Esophagus muscularis mucosa (tissue), 4 donors: ENCODE measurements around the gene LRRC75B. TPM values are rescaled to one million over a fixed set of nuclear protein-coding genes. Genes with fewer than 3 reads are reported as not detected.
"Not testable (repeated sequence)": the region's sequence is repeated elsewhere in the genome, so short reads cannot be mapped to it uniquely, and the experiment has no call there.

Source experiments
- DNase-seq: peaks from one replicate; pipeline ENCODE4 v3.0.0-alpha.2; 2017; ENCODE audit errors: extremely low spot score
- H3K27ac ChIP-seq, 4 donors: fragments of 200-600 bp; sonication (generic); replicated peaks in 1 of 4; 1 replicate in 3 of 4; 2 replicates in 1 of 4; pipeline ENCODE4 v1.5.1; 2016 to 2019; ENCODE audit warnings: mild to moderate bottlenecking in 1 of 4
- H3K27me3 ChIP-seq, 4 donors: fragments of 200-600 bp; sonication (generic); one replicate each; pipeline versions ENCODE4 v1.5.1 to v1.6.0; 2016 to 2019
- H3K36me3 ChIP-seq, 4 donors: fragments of 200-600 bp; sonication (generic); one replicate each; pipeline ENCODE4 v1.5.1; 2016 to 2019
- H3K4me1 ChIP-seq, 4 donors: fragments of 200-600 bp; sonication (generic); one replicate each; pipeline ENCODE4 v1.5.1; 2016 to 2019
- H3K4me3 ChIP-seq, 4 donors: fragments of 200-600 bp; sonication (generic); 1 replicate in 2 of 4; 2 replicates in 2 of 4; pipeline ENCODE4 v1.5.1; 2016 to 2019; ENCODE audit warnings: mild to moderate bottlenecking in 4 of 4, moderate library complexity in 1 of 4
- H3K9me3 ChIP-seq, 4 donors: fragments of 200-600 bp; sonication (generic); 1 replicate in 3 of 4; 2 replicates in 1 of 4; pipeline ENCODE4 v1.5.1; 2016 to 2019
- CTCF ChIP-seq, 3 experiments: fragments of 200-600 bp in 2 of 3; fragments of 450-650 bp in 1 of 3; sonication (generic) in 2 of 3; IDR thresholded peaks; one replicate each; pipeline ENCODE4 v1.5.1; 2017 to 2019; ENCODE audit warnings: antibody characterized with exemption in 3 of 3, mild to moderate bottlenecking in 2 of 3, moderate library complexity in 1 of 3
- EP300 ChIP-seq: sonication (generic); formaldehyde crosslinking; IDR thresholded peaks from one replicate; pipeline ENCODE4 v1.6.1; 2017; ENCODE audit warnings: antibody characterized with exemption
- POLR2A ChIP-seq: fragments of 450-650 bp; IDR thresholded peaks from one replicate; pipeline ENCODE4 v1.6.1; 2017; ENCODE audit warnings: antibody characterized with exemption, moderate library complexity, mild to moderate bottlenecking, low read depth
- POLR2AphosphoS5 ChIP-seq, 2 donors: sonication (generic); formaldehyde crosslinking; IDR thresholded peaks; one replicate each; pipeline ENCODE4 v1.6.1; 2017; ENCODE audit warnings: antibody characterized with exemption in 2 of 2
- WGBS: methylation state at CpG from one replicate; pipeline ENCODE4 v1.1.5; 2018; 5-methylcytosine and 5-hydroxymethylcytosine counted together
- intact Hi-C: fragments of 100-400 bp; cut with DNase I; formaldehyde crosslinking; loops from one replicate; pipeline ENCODE4 v1.15.1; 2023
- total RNA-seq, 4 donors: library from RNA; depleted of rRNA; stranded (reverse); fragments of >200 nt; gene quantifications; one replicate each; pipeline versions ENCODE4 v1.1.0 to v1.2.1, GENCODE V29; 2016

LRRC75B gene
- total RNA-seq, 4 donors from 2014 or later, result 11.3 to 22.1 (median 18.1) TPM

GRCh38 chr22:24602105-24602749 lies 9.4 kb upstream of the LRRC75B start:
- H3K4me3 ChIP-seq, H3K36me3 ChIP-seq, DNase-seq, H3K9me3 ChIP-seq, intact Hi-C loops, H3K27ac ChIP-seq, H3K27me3 ChIP-seq: not testable (repeated sequence)
- peaks cover 7 to 21% (median 15%) of the 10 kb centered on the region in 4 donors for H3K4me1 ChIP-seq
- WGBS, result 93% methylated on average over 11 of the region's 11 CpGs

GRCh38 chr22:24601217-24602104 lies 8.6 kb upstream of the LRRC75B start:
- TF ChIP-seq POLR2A (no peak), CTCF (IDR thresholded peaks at IDR 0.05) (no peak), EP300 (no peak)
- 78% methylated on average over 5 of the region's 12 CpGs for WGBS
- H3K27me3 ChIP-seq, result no peaks in the 10 kb centered on the region
- H3K4me1 ChIP-seq, result peaks cover 7 to 21% (median 15%) of the 10 kb centered on the region in 4 donors
- no peak overlapping the region for H3K4me3 ChIP-seq
- no peaks in the 10 kb centered on the region for H3K9me3 ChIP-seq
- intact Hi-C loops, result no loop called here
- no peak for DNase-seq
- H3K27ac ChIP-seq, result no peak overlapping the region
- no peaks in the 10 kb centered on the region for H3K36me3 ChIP-seq

GRCh38 chr22:24599958-24600715 lies 7.3 kb upstream of the LRRC75B start:
- H3K4me1 ChIP-seq, result peaks cover 7 to 21% (median 15%) of the 10 kb centered on the region in 4 donors
- H3K27me3 ChIP-seq, H3K9me3 ChIP-seq, H3K27ac ChIP-seq, H3K36me3 ChIP-seq, intact Hi-C loops, H3K4me3 ChIP-seq, DNase-seq: not testable (repeated sequence)
- 100% methylated on average over 3 of the region's 3 CpGs for WGBS

GRCh38 chr22:24599514-24599913 lies 6.6 kb upstream of the LRRC75B start:
- 90% methylated on average over 8 of the region's 8 CpGs for WGBS
- no peak for TF ChIP-seq POLR2A
- no peak for TF ChIP-seq EP300
- no peak for TF ChIP-seq POLR2AphosphoS5 (IDR thresholded peaks at IDR 0.05)
- TF ChIP-seq CTCF (IDR thresholded peaks at IDR 0.05), result no peak

GRCh38 chr22:24597076-24597475 lies 4.2 kb upstream of the LRRC75B start:
- not testable (repeated sequence) for DNase-seq, H3K36me3 ChIP-seq, H3K9me3 ChIP-seq

More at GRCh38 chr22:24599514-24599913, 6.6 kb upstream of the LRRC75B start:
- no peak overlapping the region for H3K4me3 ChIP-seq
- no peaks in the 10 kb centered on the region for H3K27me3 ChIP-seq
- H3K4me1 ChIP-seq, result peaks cover 7 to 21% (median 15%) of the 10 kb centered on the region in 4 donors
- no peaks in the 10 kb centered on the region for H3K9me3 ChIP-seq
- no peak overlapping the region for H3K27ac ChIP-seq
- intact Hi-C loops, result no loop called here
- no peak for DNase-seq
- no peaks in the 10 kb centered on the region for H3K36me3 ChIP-seq

GRCh38 chr22:24595863-24596262 lies 3.0 kb upstream of the LRRC75B start:
- intact Hi-C loops, result no loop called here
- Histone ChIP-seq H3K4me1 (peaks cover 10 to 29% (median 20%) of the 10 kb centered on the region in 4 donors), H3K4me3 (no peak overlapping the region), H3K27me3 (no peaks in the 10 kb centered on the region), H3K9me3 (no peaks in the 10 kb centered on the region), H3K36me3 (no peaks in the 10 kb centered on the region), H3K27ac (no peak overlapping the region)
- no peak for DNase-seq
- TF ChIP-seq POLR2A (no peak), CTCF (IDR thresholded peaks at IDR 0.05) (no peak), EP300 (no peak), POLR2AphosphoS5 (IDR thresholded peaks at IDR 0.05) (no peak)
- WGBS, result 85% methylated on average over 4 of the region's 4 CpGs

More at GRCh38 chr22:24597076-24597475, 4.2 kb upstream of the LRRC75B start:
- H3K4me3 ChIP-seq, H3K27me3 ChIP-seq, intact Hi-C loops, H3K27ac ChIP-seq: not testable (repeated sequence)
- WGBS, result 91% methylated on average over 9 of the region's 9 CpGs
- peaks cover 13 to 24% (median 19%) of the 10 kb centered on the region in 4 donors for H3K4me1 ChIP-seq
